HG03558 (cell line): ENCODE results near the gene ADAMTS1.

ENCODE experiments used
- ATAC-seq: cut with Tn5 transposase; IDR thresholded peaks from one replicate; pipeline ENCODE4 v1.9.1; 2021; ENCODE audit warnings: moderate number of reproducible peaks; ENCODE audit not compliant: unreplicated experiment; ENCODE audit errors: extremely low read depth

Gene ADAMTS1

GRCh38 chr21:26818906-26819305 is 26.3 kb downstream of the ADAMTS1 start:
- ATAC-seq = no peak

GRCh38 chr21:26815197-26815596 is 30.0 kb downstream of the ADAMTS1 start:
- ATAC-seq = no peak

- ATAC-seq = no peak
Measured at GRCh38 chr21:26814386-26814785, 30.8 kb downstream of the ADAMTS1 start.

- ATAC-seq = no peak
Measured at GRCh38 chr21:26813426-26813998, 31.7 kb downstream of the ADAMTS1 start.

- no peak for ATAC-seq
Measured at GRCh38 chr21:26812173-26812572, 33.0 kb downstream of the ADAMTS1 start.

- ATAC-seq = no peak
Measured at GRCh38 chr21:26811482-26811881, 33.7 kb downstream of the ADAMTS1 start.

- no peak for ATAC-seq
Measured at GRCh38 chr21:26810676-26811415, 34.4 kb downstream of the ADAMTS1 start.

- no peak for ATAC-seq
Measured at GRCh38 chr21:26810266-26810665, 34.9 kb downstream of the ADAMTS1 start.

GRCh38 chr21:26809745-26810144 is 35.5 kb downstream of the ADAMTS1 start:
- no peak for ATAC-seq

GRCh38 chr21:26806801-26807295 is 38.4 kb downstream of the ADAMTS1 start:
- ATAC-seq = no peak

- ATAC-seq = no peak
Measured at GRCh38 chr21:26804895-26805609, 40.2 kb downstream of the ADAMTS1 start.

- no peak for ATAC-seq
Measured at GRCh38 chr21:26801498-26801897, 43.7 kb downstream of the ADAMTS1 start.

GRCh38 chr21:26800970-26801431 is 44.2 kb downstream of the ADAMTS1 start:
- no peak for ATAC-seq

- ATAC-seq = no peak
Measured at GRCh38 chr21:26800455-26800854, 44.8 kb downstream of the ADAMTS1 start.

GRCh38 chr21:26800001-26800400 is 45.2 kb downstream of the ADAMTS1 start:
- ATAC-seq = no peak

- ATAC-seq = no peak
Measured at GRCh38 chr21:26798856-26799751, 46.1 kb downstream of the ADAMTS1 start.

- no peak for ATAC-seq
Measured at GRCh38 chr21:26797878-26798456, 47.2 kb downstream of the ADAMTS1 start.

- no peak for ATAC-seq
Measured at GRCh38 chr21:26795866-26796329, 49.3 kb downstream of the ADAMTS1 start.

- no peak for ATAC-seq
Measured at GRCh38 chr21:26795412-26795805, 49.8 kb downstream of the ADAMTS1 start.
